T-helper 17 cell (primary cell): ENCODE results near the gene PNMA6A. TPM values are rescaled to one million over a fixed set of nuclear protein-coding genes. Genes with fewer than 3 reads are reported as not detected.
A peak's percentile ranks its signal among the peaks of the same experiment; 100 is the strongest.
"Not testable (repeated sequence)": the region's sequence is repeated elsewhere in the genome, so short reads cannot be mapped to it uniquely, and the experiment has no call there.

Source experiments
- ATAC-seq: fragments of 150-1000 bp; cut with Tn5 transposase; 2 replicates; pipeline ENCODE4 v1.10.0; 2021; ENCODE audit warnings: mild to moderate bottlenecking, moderate library complexity
- DNase-seq, 3 donors: peaks; one replicate each; pipeline versions ENCODE4 v3.0.0 to v3.0.0-alpha.2; 2020 to 2021
- H3K9me3 ChIP-seq: one replicate; pipeline ENCODE4 v1.7.0; 2013; ENCODE audit warnings: low read length, mild to moderate bottlenecking; ENCODE audit not compliant: control insufficient read depth, poor library complexity, severe bottlenecking
- H3K27ac Mint-ChIP-seq: one replicate; pipeline ENCODE4 v1.8.0; 2022; ENCODE audit warnings: mild to moderate bottlenecking, moderate library complexity, mixed read lengths
- H3K27me3 Mint-ChIP-seq: one replicate; pipeline ENCODE4 v1.8.0; 2022; ENCODE audit warnings: mixed read lengths
- H3K36me3 Mint-ChIP-seq: one replicate; pipeline ENCODE4 v1.8.0; 2022; ENCODE audit warnings: low read depth, mixed read lengths
- H3K4me1 Mint-ChIP-seq: one replicate; pipeline ENCODE4 v1.8.0; 2022; ENCODE audit warnings: mild to moderate bottlenecking, mixed read lengths
- H3K4me3 Mint-ChIP-seq: one replicate; pipeline ENCODE4 v1.8.0; 2022; ENCODE audit warnings: mild to moderate bottlenecking, moderate library complexity, mixed read lengths
- total RNA-seq, 4 donors: library from RNA in 2 of 4; stranded (reverse) in 2 of 4; gene quantifications; one replicate each; pipeline ENCODE4 v1.2.3 and lab custom pipeline; 2022 to 2026

The PNMA6A gene
- total RNA-seq, 2 donors from 2014 or later: 0.20 to 0.52 TPM

DNA sequence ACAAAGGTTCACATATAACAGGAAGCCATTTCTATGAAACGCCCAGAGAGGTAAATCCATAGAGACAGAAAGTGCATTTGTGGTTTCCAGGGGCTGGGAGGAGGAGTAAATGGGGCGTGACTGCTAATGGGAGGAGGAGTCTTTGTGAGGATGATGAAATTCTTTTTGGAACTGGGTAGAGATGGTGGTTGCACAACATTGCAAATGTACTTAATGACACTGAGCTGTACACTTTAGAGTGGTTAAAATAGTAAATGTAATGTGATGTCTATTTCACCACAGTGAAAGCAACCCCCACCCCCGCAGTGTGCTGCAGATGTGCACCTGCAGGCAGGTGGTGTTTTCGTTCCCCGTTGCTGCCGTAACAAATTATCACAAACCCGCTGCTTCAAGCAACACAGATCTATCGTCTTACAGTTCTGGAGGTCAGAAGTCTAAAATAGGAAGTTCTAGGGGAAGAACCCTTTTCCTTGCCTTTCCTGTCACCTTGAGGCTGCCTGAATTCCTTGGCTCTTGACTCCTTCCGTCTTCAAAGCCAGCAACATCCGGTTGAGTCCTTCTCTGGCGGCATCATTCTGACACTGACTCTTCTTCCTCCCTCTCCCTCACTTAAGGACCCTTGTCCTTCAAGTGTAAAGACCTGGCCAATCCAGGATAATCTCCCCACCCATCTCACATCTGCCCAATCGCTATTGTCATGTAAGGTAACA lies 34.0 kb downstream of the PNMA6A start:
- H3K36me3 Mint-ChIP-seq, DNase-seq, H3K27me3 Mint-ChIP-seq, H3K4me1 Mint-ChIP-seq, H3K9me3 ChIP-seq: not testable (repeated sequence)
- H3K4me3 Mint-ChIP-seq: peak overlapping the region; percentile 62
- H3K27ac Mint-ChIP-seq: peak overlapping the region; percentile 79
- ATAC-seq: peak; percentile 70

DNA sequence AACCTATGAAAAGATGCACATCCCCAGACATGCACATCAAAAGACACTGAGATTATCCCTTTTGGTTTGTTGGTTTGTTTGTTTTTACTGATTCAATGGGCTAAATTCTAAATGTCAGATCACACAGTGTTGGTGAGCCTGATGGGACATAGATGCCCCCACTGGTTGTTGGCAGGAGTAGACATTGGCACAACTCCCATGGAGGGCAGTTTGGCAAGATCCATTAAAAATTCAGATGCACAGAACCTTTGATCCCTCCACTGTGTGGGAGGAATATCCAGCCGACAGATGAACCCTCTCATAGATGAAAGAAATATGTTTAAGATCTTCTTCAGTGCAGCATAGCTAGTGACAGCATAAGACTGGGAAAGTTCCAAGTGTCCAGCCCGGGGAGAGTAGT lies 38.5 kb downstream of the PNMA6A start:
- not testable (repeated sequence) for H3K4me3 Mint-ChIP-seq, H3K27ac Mint-ChIP-seq, ATAC-seq, H3K27me3 Mint-ChIP-seq, DNase-seq, H3K9me3 ChIP-seq, H3K4me1 Mint-ChIP-seq, H3K36me3 Mint-ChIP-seq

DNA sequence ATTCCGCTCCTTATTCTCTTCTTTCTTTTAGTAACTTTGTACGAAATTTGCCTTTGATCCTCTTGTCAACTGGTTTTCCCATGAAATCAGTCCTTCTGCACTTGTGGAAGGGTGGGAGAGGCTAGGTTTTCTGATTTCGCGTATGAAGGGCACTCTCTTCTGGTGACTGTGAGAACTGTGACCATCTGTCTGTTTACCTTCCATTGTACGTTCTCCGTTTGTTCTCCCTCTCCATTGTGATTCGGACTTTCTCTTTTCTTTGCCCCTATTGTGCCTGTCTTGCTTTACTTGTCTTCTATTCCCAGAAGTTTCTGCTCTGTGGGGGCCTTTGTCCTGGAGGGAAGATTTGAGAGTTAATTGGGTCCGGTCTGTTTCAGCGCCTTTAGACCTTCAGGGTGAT lies 41.6 kb downstream of the PNMA6A start:
- DNase-seq, H3K4me3 Mint-ChIP-seq, H3K27ac Mint-ChIP-seq, ATAC-seq, H3K4me1 Mint-ChIP-seq, H3K27me3 Mint-ChIP-seq, H3K36me3 Mint-ChIP-seq, H3K9me3 ChIP-seq: not testable (repeated sequence)

DNA sequence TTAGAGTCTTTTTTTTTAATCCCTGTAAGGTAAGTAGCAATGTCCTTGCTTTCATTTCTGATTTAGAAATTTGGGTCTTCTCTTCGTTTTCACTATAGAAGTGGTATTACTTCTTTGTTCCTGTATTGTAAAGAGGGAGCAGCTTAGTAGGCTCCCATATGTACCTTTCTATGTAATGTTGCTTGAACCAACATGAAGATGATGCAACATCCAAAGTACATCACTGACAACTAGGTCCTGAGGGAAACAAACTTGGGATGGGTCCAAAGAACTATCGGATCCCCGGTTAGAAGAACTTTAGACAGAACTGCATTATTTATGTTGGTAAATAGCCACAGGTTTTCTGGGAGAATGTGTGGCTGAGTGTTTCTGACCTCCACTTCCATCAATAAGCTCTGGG lies 45.5 kb downstream of the PNMA6A start:
- not testable (repeated sequence) for ATAC-seq, H3K9me3 ChIP-seq, DNase-seq, H3K4me3 Mint-ChIP-seq, H3K4me1 Mint-ChIP-seq, H3K27me3 Mint-ChIP-seq, H3K27ac Mint-ChIP-seq, H3K36me3 Mint-ChIP-seq

DNA sequence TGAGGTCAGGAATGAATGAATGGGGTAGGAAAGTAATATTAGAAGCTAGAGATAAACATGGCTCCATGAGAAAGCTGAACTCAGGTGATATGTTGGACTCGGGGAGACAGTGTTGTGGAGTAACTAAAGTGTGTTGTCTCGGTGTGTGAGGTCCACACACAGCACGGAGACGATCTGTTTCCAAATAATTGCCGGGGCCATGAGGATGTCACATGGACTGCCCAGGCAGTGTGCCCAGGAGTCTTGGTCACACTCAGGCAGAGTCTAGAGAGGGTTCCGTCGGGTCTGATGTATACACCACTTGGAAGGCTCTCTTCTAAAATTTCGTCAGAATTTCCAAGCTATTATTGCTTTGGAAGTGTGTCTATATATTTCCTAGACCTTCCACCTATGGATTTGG lies 48.0 kb downstream of the PNMA6A start:
- H3K4me1 Mint-ChIP-seq, H3K36me3 Mint-ChIP-seq, H3K27me3 Mint-ChIP-seq, H3K4me3 Mint-ChIP-seq, H3K9me3 ChIP-seq, DNase-seq, ATAC-seq, H3K27ac Mint-ChIP-seq: not testable (repeated sequence)

DNA sequence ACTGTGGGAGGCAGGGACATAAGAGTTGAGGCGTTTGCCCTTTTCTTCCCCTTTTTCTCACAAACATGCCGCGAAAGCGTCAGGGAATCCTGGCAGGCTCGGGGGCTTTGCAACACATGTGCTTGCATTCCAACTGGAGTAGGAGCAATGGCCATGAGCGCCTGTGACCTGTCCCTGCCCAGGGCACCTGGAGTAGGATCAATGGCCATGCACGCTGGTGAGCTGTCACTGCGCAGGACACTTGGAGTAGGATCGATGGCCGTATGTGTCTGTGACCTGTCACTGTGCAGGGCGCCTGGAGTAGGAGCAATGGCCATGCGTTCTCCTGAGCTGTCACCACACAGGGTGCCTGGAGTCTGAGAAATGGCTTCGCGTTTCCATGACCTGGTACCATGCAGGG lies 51.2 kb downstream of the PNMA6A start:
- not testable (repeated sequence) for H3K4me3 Mint-ChIP-seq, H3K27ac Mint-ChIP-seq, H3K36me3 Mint-ChIP-seq, H3K4me1 Mint-ChIP-seq, H3K9me3 ChIP-seq, DNase-seq, ATAC-seq, H3K27me3 Mint-ChIP-seq

Other genes starting within 250 kb of the PNMA6A start
- gene CETN2, start 241.7 kb upstream of the PNMA6A start, total RNA-seq: 1 to 10 TPM; 7.5 to 9.4 TPM
- gene NSDHL, start 241.4 kb upstream of the PNMA6A start, total RNA-seq: 1 to 10 TPM; 4.3 to 5.3 TPM
- 10 to 100 TPM in 1 of 2 donors, 1 to 10 TPM in 1; 2.7 to 40.2 TPM for gene ZNF185, start 174.4 kb upstream of the PNMA6A start, total RNA-seq
- gene PNMA5, start 78.3 kb upstream of the PNMA6A start, total RNA-seq: under 1 TPM; 0.07 to 0.16 TPM
- gene PNMA3, start 16.0 kb upstream of the PNMA6A start, total RNA-seq: 1 to 10 TPM; 5.5 to 6.3 TPM
- not detected for gene MAGEA1, start 106.8 kb downstream of the PNMA6A start, total RNA-seq
- not detected for gene PNMA6F, start 249.3 kb downstream of the PNMA6A start, total RNA-seq